Activated CD4-positive, alpha-beta T cell treated with anti-CD3 and anti-CD28 coated beads, Interleukin-2, Interleukin-6, amounts not matched to agents 100 ng/mL and 50 ng/mL, durations not matched to agents 16 hours and 8 hours (primary cell): Measurements from ENCODE around the gene PPP4C.

Experiments used
- DNase-seq: peaks from one replicate; pipeline ENCODE4 v3.0.0-alpha.2; 2020

The PPP4C gene

DNA sequence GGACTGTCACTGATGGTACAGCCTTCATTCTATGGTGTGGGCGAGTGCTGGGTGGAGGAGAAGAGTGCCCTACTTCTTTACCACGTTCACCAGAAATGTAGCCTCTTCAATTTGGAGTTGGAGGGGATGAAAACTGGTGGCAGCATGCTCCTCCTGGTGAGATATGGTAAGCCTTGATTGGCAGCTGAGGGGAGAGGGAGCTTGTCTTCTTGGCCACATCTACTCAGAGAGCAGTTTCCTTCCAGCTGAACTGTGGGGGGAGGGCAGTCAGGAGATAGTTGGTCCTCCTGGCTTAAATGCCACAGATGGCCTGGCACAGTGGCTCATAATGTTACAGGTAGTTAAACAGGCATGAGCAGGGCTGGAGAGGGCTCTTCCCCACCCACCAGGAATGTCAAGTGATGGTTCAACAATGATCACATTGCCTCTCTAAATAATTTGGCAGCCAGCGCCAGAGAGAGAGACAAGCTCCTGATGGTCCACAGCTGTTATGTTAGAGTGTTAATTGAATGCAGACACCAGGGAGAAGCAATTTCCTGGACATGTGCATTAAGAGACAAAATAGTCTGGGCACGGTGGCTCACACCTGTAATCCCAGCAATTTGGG lies 56.2 kb downstream of the PPP4C start:
- no peak for DNase-seq

DNA sequence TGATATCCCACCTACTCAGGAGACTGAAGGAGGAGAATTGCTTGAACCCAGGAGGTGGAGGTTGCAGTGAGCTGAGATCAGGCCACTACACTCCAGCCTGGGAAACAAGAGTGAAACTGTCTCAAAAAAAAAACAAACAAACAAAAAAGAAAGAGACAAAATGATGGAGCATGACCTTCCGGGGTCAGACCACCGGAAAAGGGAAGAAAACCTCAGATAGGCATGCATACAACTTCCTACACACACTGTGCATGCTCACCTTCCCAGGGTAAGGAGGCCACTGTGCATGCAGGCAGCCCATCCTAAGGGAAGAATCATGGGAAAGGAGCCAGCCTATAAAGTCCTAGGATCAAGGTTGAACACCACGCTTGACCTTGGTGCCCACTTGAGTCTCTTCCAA lies 56.8 kb downstream of the PPP4C start:
- no peak for DNase-seq
